Neuronal stem cell (in vitro differentiated cells): ENCODE data around the gene FRMD4B.
"Not testable (repeated sequence)": the region's sequence is repeated elsewhere in the genome, so short reads cannot be mapped to it uniquely, and the experiment has no call there.

ENCODE experiments used
- DNase-seq: peaks from one replicate; pipeline ENCODE4 v3.0.0-alpha.2; 2013; ENCODE audit warnings: low spot score
- H2AFZ ChIP-seq: one replicate; pipeline ENCODE4 v1.6.1; 2013; ENCODE audit warnings: mild to moderate bottlenecking, low read length, inconsistent platforms
- H2AK5ac ChIP-seq: 2 replicates; pipeline ENCODE4 v1.6.1; 2013; ENCODE audit warnings: low read depth, mild to moderate bottlenecking, inconsistent platforms, low read length, moderate library complexity, mixed read lengths
- H2BK120ac ChIP-seq: 2 replicates; pipeline ENCODE4 v1.6.1; 2013; ENCODE audit warnings: low read depth, mild to moderate bottlenecking, inconsistent platforms, low read length, moderate library complexity, mixed read lengths
- H2BK12ac ChIP-seq: one replicate; pipeline ENCODE4 v1.6.1; 2013; ENCODE audit warnings: low read length, inconsistent platforms
- H2BK15ac ChIP-seq: 2 replicates; pipeline ENCODE4 v1.6.1; 2013; ENCODE audit warnings: mild to moderate bottlenecking, low read length, inconsistent platforms, mixed read lengths
- H2BK5ac ChIP-seq: one replicate; pipeline ENCODE4 v1.6.1; 2013; ENCODE audit warnings: inconsistent platforms, mild to moderate bottlenecking, low read length, moderate library complexity
- H3K14ac ChIP-seq: one replicate; pipeline ENCODE4 v1.6.1; 2013; ENCODE audit warnings: low read length, inconsistent platforms
- H3K18ac ChIP-seq: 2 replicates; pipeline ENCODE4 v1.6.1; 2013; ENCODE audit warnings: low read length, inconsistent platforms
- H3K23ac ChIP-seq: 2 replicates; pipeline ENCODE4 v1.6.1; 2013; ENCODE audit warnings: low read depth, mild to moderate bottlenecking, mixed read lengths, low read length, inconsistent platforms; ENCODE audit not compliant: poor library complexity
- H3K27ac ChIP-seq: replicated peaks from 3 replicates; pipeline ENCODE4 v1.5.1; 2013; ENCODE audit warnings: low read length, inconsistent platforms
- H3K27me3 ChIP-seq, 3 experiments: 2 replicates each; pipeline ENCODE4 v1.6.1; 2013; ENCODE audit warnings: low read length in 3 of 3, mild to moderate bottlenecking in 2 of 3, inconsistent platforms in 1 of 3, low read depth in 1 of 3, mixed read lengths in 1 of 3, moderate library complexity in 1 of 3; ENCODE audit not compliant: control insufficient read depth in 3 of 3, insufficient read depth in 3 of 3
- H3K36me3 ChIP-seq, 2 donors: replicated peaks in 1 of 2; 2 replicates each; pipeline ENCODE4 v1.6.1; 2013; ENCODE audit warnings: low read length in 2 of 2; ENCODE audit not compliant: control insufficient read depth in 2 of 2, insufficient read depth in 2 of 2
- H3K4ac ChIP-seq: 2 replicates; pipeline ENCODE4 v1.6.1; 2013; ENCODE audit warnings: inconsistent platforms, mild to moderate bottlenecking, low read length, moderate library complexity
- H3K4me1 ChIP-seq, 2 donors: 1 replicate in 1 of 2; 2 replicates in 1 of 2; pipeline ENCODE4 v1.6.1; 2013; ENCODE audit warnings: low read length in 2 of 2, low read depth in 1 of 2; ENCODE audit not compliant: control insufficient read depth in 2 of 2, insufficient read depth in 1 of 2
- H3K4me2 ChIP-seq: one replicate; pipeline ENCODE4 v1.6.1; 2013; ENCODE audit warnings: mild to moderate bottlenecking, low read length, inconsistent platforms; ENCODE audit not compliant: insufficient read depth, poor library complexity, severe bottlenecking
- H3K4me3 ChIP-seq, 2 donors: 2 replicates each; pipeline ENCODE4 v1.5.1; 2013; ENCODE audit warnings: low read length in 2 of 2, mild to moderate bottlenecking in 2 of 2, inconsistent platforms in 1 of 2, moderate library complexity in 1 of 2
- H3K79me1 ChIP-seq: one replicate; pipeline ENCODE4 v1.6.1; 2013; ENCODE audit warnings: low read depth, mild to moderate bottlenecking, inconsistent platforms, low read length, moderate library complexity
- H3K9ac ChIP-seq: one replicate; pipeline ENCODE4 v1.6.1; 2013; ENCODE audit warnings: mild to moderate bottlenecking, low read depth, low read length, inconsistent platforms; ENCODE audit not compliant: poor library complexity
- H3K9me3 ChIP-seq, 2 donors: replicated peaks in 1 of 2; 2 replicates each; pipeline versions ENCODE3 to v1.6.1; 2013; ENCODE audit warnings: low read length in 2 of 2, mild to moderate bottlenecking in 2 of 2, inconsistent platforms in 1 of 2, low read depth in 1 of 2, mixed read lengths in 1 of 2, moderate library complexity in 1 of 2; ENCODE audit not compliant: control insufficient read depth in 2 of 2, insufficient read depth in 1 of 2
- H4K8ac ChIP-seq: one replicate; pipeline ENCODE4 v1.6.1; 2013; ENCODE audit warnings: low read depth, mild to moderate bottlenecking, inconsistent platforms, low read length, moderate library complexity
- H4K91ac ChIP-seq: one replicate; pipeline ENCODE4 v1.6.1; 2013; ENCODE audit warnings: low read length, low read depth, mild to moderate bottlenecking, inconsistent platforms; ENCODE audit not compliant: poor library complexity
- WGBS, 2 donors: extraction: QIAGEN DNeasy Blood & Tissue Kit; methylation state at CpG; one replicate each; pipeline ENCODE4 v1.1.7; 2013; ENCODE audit warnings: missing lambda C conversion rate in 2 of 2, mixed read lengths in 1 of 2; ENCODE audit not compliant: insufficient read length in 2 of 2, insufficient replicate concordance in 1 of 2; ENCODE audit errors: extremely low coverage in 2 of 2; 5-methylcytosine and 5-hydroxymethylcytosine counted together

Gene FRMD4B

GRCh38 chr3:69277403-69277802 is 108.5 kb downstream of the FRMD4B start:
- H2AFZ ChIP-seq, H2BK12ac ChIP-seq, H3K27me3 ChIP-seq, H3K36me3 ChIP-seq, H3K79me1 ChIP-seq, H3K23ac ChIP-seq, H3K4me1 ChIP-seq, H2AK5ac ChIP-seq, H4K8ac ChIP-seq, H4K91ac ChIP-seq, H3K9ac ChIP-seq, H3K4ac ChIP-seq, H3K27ac ChIP-seq, H3K4me2 ChIP-seq, H2BK5ac ChIP-seq, H2BK120ac ChIP-seq, H3K18ac ChIP-seq, H3K9me3 ChIP-seq, H3K14ac ChIP-seq, H2BK15ac ChIP-seq, DNase-seq, H3K4me3 ChIP-seq: not testable (repeated sequence)
- WGBS, 2 donors = no CpG with 5 or more reads among the region's 8 CpGs

DNA sequence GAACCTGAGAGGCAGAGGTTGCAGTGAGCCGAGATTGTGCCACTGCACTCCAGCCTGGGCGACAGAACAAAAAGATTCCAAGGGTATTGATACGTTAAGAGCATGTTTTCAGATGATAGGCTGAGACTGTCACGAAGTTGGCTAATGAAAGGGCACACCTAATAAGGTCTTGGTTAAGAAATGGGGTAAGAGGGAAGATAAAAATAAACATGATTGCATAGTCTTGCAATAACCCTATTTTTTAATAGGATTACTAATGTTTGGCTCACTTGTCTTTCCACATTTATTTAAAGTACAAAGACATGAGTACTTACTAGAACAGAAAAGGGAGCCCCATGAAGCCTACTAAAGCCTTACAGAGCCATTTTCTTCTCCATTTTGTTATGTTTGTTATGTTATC is 109.0 kb downstream of the FRMD4B start:
- H3K27me3 ChIP-seq = no peaks in the 10 kb centered on the region
- H3K36me3 ChIP-seq = no peaks in the 10 kb centered on the region
- H3K18ac ChIP-seq = no peak overlapping the region
- no peaks in the 10 kb centered on the region for H3K79me1 ChIP-seq
- H2BK120ac ChIP-seq = no peak overlapping the region
- no peak overlapping the region for H2BK15ac ChIP-seq
- no CpG with 5 or more reads among the region's 4 CpGs for WGBS, 2 donors
- no peak overlapping the region for H3K9ac ChIP-seq
- H2AFZ ChIP-seq = no peak overlapping the region
- no peak overlapping the region for H3K4ac ChIP-seq
- no peaks in the 10 kb centered on the region for H3K9me3 ChIP-seq
- no peak overlapping the region for H3K4me3 ChIP-seq
- H4K91ac ChIP-seq = no peak overlapping the region
- DNase-seq = no peak
- H4K8ac ChIP-seq = no peak overlapping the region
- H2BK5ac ChIP-seq = no peak overlapping the region
- H2BK12ac ChIP-seq = no peak overlapping the region
- no peak overlapping the region for H2AK5ac ChIP-seq
- no peak overlapping the region for H3K23ac ChIP-seq
- H3K4me2 ChIP-seq = no peak overlapping the region
- no peak overlapping the region for H3K27ac ChIP-seq
- peaks cover 1 to 3% of the 10 kb centered on the region in 2 donors for H3K4me1 ChIP-seq
- H3K14ac ChIP-seq = no peak overlapping the region

- H4K8ac ChIP-seq, H3K4me2 ChIP-seq, H2BK12ac ChIP-seq, H2BK120ac ChIP-seq, H3K9me3 ChIP-seq, H3K79me1 ChIP-seq, H4K91ac ChIP-seq, H2BK5ac ChIP-seq, H2AFZ ChIP-seq, H3K9ac ChIP-seq, H3K27me3 ChIP-seq, H3K4ac ChIP-seq, H2AK5ac ChIP-seq, H3K4me1 ChIP-seq, H3K23ac ChIP-seq, DNase-seq, H3K14ac ChIP-seq, H3K18ac ChIP-seq, H2BK15ac ChIP-seq, H3K4me3 ChIP-seq, H3K36me3 ChIP-seq, H3K27ac ChIP-seq: not testable (repeated sequence)
- WGBS, 2 donors = no CpG with 5 or more reads among the region's 5 CpGs
Observed at GRCh38 chr3:69276191-69276590, 109.7 kb downstream of the FRMD4B start.

DNA sequence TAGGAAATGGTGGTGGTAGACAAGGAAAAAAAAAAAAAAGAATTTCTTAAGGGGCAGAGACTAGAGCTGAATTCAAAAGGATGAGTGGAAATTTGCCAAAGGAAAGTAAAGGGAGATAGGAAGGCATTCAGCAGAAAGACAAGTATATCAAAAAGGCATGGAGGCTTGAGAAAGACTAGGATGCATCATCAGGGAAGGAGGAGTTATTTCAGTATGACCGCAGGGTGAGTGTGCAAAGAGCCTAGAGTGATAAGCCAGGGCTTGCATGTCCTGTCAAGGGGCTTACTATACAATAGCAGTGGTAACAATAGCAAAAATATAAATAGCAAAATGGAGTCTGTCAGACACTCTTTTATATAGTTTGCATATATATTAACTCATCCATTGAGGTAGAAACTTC is 112.0 kb downstream of the FRMD4B start:
- no peak overlapping the region for H2AK5ac ChIP-seq
- H3K27ac ChIP-seq = no peak overlapping the region
- H3K23ac ChIP-seq = no peak overlapping the region
- no peak overlapping the region for H3K4me3 ChIP-seq
- no peak overlapping the region for H2BK12ac ChIP-seq
- no peak overlapping the region for H2AFZ ChIP-seq
- H4K8ac ChIP-seq = no peak overlapping the region
- H2BK120ac ChIP-seq = no peak overlapping the region
- no peak for DNase-seq
- H2BK15ac ChIP-seq = no peak overlapping the region
- H3K14ac ChIP-seq = no peak overlapping the region
- H3K4me2 ChIP-seq = no peak overlapping the region
- no peaks in the 10 kb centered on the region for H3K9me3 ChIP-seq
- no peak overlapping the region for H4K91ac ChIP-seq
- no peak overlapping the region for H2BK5ac ChIP-seq
- H3K9ac ChIP-seq = no peak overlapping the region
- no peaks in the 10 kb centered on the region for H3K79me1 ChIP-seq
- H3K18ac ChIP-seq = no peak overlapping the region
- WGBS, 2 donors = no CpG with 5 or more reads among the region's 1 CpG
- no peaks in the 10 kb centered on the region for H3K36me3 ChIP-seq
- H3K4ac ChIP-seq = no peak overlapping the region
- H3K4me1 ChIP-seq = peaks cover 1 to 3% of the 10 kb centered on the region in 2 donors
- H3K27me3 ChIP-seq = no peaks in the 10 kb centered on the region
